Globus pallidus (tissue), 1 donor: ENCODE measurements around the gene ZNF483.
"Not testable (repeated sequence)": the region's sequence is repeated elsewhere in the genome, so short reads cannot be mapped to it uniquely, and the experiment has no call there.

ENCODE experiments used
- DNase-seq: peaks from one replicate; pipeline ENCODE4 v3.0.0-alpha.2; 2015; ENCODE audit warnings: low spot score

ZNF483 gene

GRCh38 chr9:111542497-111543254 is 17.7 kb downstream of the ZNF483 start:
- DNase-seq = no peak

- DNase-seq = no peak
These were observed 23.6 kb downstream of the ZNF483 start for GRCh38 chr9:111548623-111549022.

GRCh38 chr9:111555425-111555824 is 30.4 kb downstream of the ZNF483 start:
- not testable (repeated sequence) for DNase-seq

- DNase-seq = no peak
These were observed 34.1 kb downstream of the ZNF483 start for GRCh38 chr9:111559000-111559610.

GRCh38 chr9:111561165-111561719 is 36.3 kb downstream of the ZNF483 start:
- no peak for DNase-seq

GRCh38 chr9:111566234-111566633 is 41.3 kb downstream of the ZNF483 start:
- DNase-seq = peak; percentile 11

GRCh38 chr9:111568127-111568526 is 43.1 kb downstream of the ZNF483 start:
- not testable (repeated sequence) for DNase-seq

GRCh38 chr9:111572950-111573604 is 48.1 kb downstream of the ZNF483 start:
- DNase-seq = peak; percentile 0

GRCh38 chr9:111582888-111583287 is 57.9 kb downstream of the ZNF483 start:
- no peak for DNase-seq

GRCh38 chr9:111586378-111586777 is 61.4 kb downstream of the ZNF483 start:
- DNase-seq = no peak

GRCh38 chr9:111588846-111589245 is 63.9 kb downstream of the ZNF483 start:
- no peak for DNase-seq

GRCh38 chr9:111597852-111598732 is 73.1 kb downstream of the ZNF483 start:
- peak; percentile 29 for DNase-seq

- DNase-seq = no peak
These were observed 73.7 kb downstream of the ZNF483 start for GRCh38 chr9:111598733-111599091.

GRCh38 chr9:111599092-111599954 is 74.3 kb downstream of the ZNF483 start, which contains the start of gene PTGR1:
PTGR1 (minus strand) TSS chr9:111599647; CDS start chr9:111597422, 2,225 bp downstream.
- peak; percentile 42 for DNase-seq

GRCh38 chr9:111599955-111600343 is 75.0 kb downstream of the ZNF483 start:
- DNase-seq = no peak

GRCh38 chr9:111601237-111602018 is 76.4 kb downstream of the ZNF483 start:
- DNase-seq = no peak

GRCh38 chr9:111603041-111603440 is 78.1 kb downstream of the ZNF483 start:
- DNase-seq = no peak

GRCh38 chr9:111604054-111604615 is 79.2 kb downstream of the ZNF483 start:
- no peak for DNase-seq

GRCh38 chr9:111605041-111605559 is 80.1 kb downstream of the ZNF483 start:
- DNase-seq = no peak
